HEK293 (cell line): ENCODE measurements around the gene CRTC2.

Experiments used
- GLIS2 ChIP-seq: fragments of 450-650 bp; formaldehyde crosslinking; IDR thresholded peaks from 2 replicates; pipeline ENCODE4 v1.5.1; 2016; ENCODE audit warnings: missing biosample characterization, missing genetic modification characterization
- KLF1 ChIP-seq: fragments of 450-650 bp; formaldehyde crosslinking; IDR thresholded peaks from 2 replicates; pipeline ENCODE4 v1.5.1; 2016; ENCODE audit warnings: missing biosample characterization, missing genetic modification characterization
- KLF17 ChIP-seq: fragments of 450-650 bp; formaldehyde crosslinking; IDR thresholded peaks from 2 replicates; pipeline ENCODE4 v1.5.1; 2016; ENCODE audit warnings: missing biosample characterization, missing genetic modification characterization
- KLF8 ChIP-seq: fragments of 450-650 bp; formaldehyde crosslinking; IDR thresholded peaks from 2 replicates; pipeline ENCODE4 v1.5.1; 2016; ENCODE audit warnings: missing biosample characterization, missing genetic modification characterization
- KLF9 ChIP-seq: fragments of 450-650 bp; formaldehyde crosslinking; IDR thresholded peaks from 2 replicates; pipeline ENCODE4 v1.5.1; 2016; ENCODE audit warnings: missing biosample characterization, missing genetic modification characterization, low read depth
- PATZ1 ChIP-seq: fragments of 450-650 bp; formaldehyde crosslinking; IDR thresholded peaks from 2 replicates; pipeline ENCODE4 v1.5.1; 2016; ENCODE audit warnings: missing biosample characterization, missing genetic modification characterization
- PBX3 ChIP-seq: sonication (generic); formaldehyde crosslinking; IDR thresholded peaks from 2 replicates; pipeline ENCODE4 v1.8.1; 2022; ENCODE audit warnings: mild to moderate bottlenecking, moderate library complexity, missing genetic modification reagents
- PRDM1 ChIP-seq: fragments of 450-650 bp; formaldehyde crosslinking; IDR thresholded peaks from 2 replicates; pipeline ENCODE4; 2016; ENCODE audit warnings: missing biosample characterization, missing genetic modification characterization
- PRDM10 ChIP-seq: fragments of 450-650 bp; formaldehyde crosslinking; IDR thresholded peaks from 2 replicates; pipeline ENCODE4 v1.5.1; 2016; ENCODE audit warnings: missing biosample characterization, missing genetic modification characterization
- ZBTB10 ChIP-seq: fragments of 450-650 bp; formaldehyde crosslinking; IDR thresholded peaks from 2 replicates; pipeline ENCODE4 v1.5.1; 2016; ENCODE audit warnings: missing biosample characterization, missing genetic modification characterization
- ZBTB11 ChIP-seq: fragments of 450-650 bp; formaldehyde crosslinking; conservative IDR thresholded peaks from 2 replicates; pipeline ENCODE4 v1.5.1; 2016; ENCODE audit warnings: low read depth, missing biosample characterization, missing genetic modification characterization
- ZBTB7A ChIP-seq: fragments of 450-650 bp; formaldehyde crosslinking; IDR thresholded peaks from 2 replicates; pipeline ENCODE4 v1.5.1; 2016; ENCODE audit warnings: low read depth, missing biosample characterization, missing genetic modification characterization
- ZNF146 ChIP-seq: fragments of 450-650 bp; formaldehyde crosslinking; IDR thresholded peaks from 2 replicates; pipeline ENCODE4 v1.5.1; 2016; ENCODE audit warnings: missing biosample characterization, missing genetic modification characterization
- ZNF2 ChIP-seq: fragments of 450-650 bp; formaldehyde crosslinking; IDR thresholded peaks from 2 replicates; pipeline ENCODE4 v1.5.1; 2016; ENCODE audit warnings: missing biosample characterization, missing genetic modification characterization
- ZNF302 ChIP-seq: fragments of 450-650 bp; formaldehyde crosslinking; IDR thresholded peaks from 2 replicates; pipeline ENCODE4 v1.5.1; 2016; ENCODE audit warnings: missing biosample characterization, missing genetic modification characterization, low read depth
- ZNF366 ChIP-seq: fragments of 450-650 bp; formaldehyde crosslinking; conservative IDR thresholded peaks from 2 replicates; pipeline ENCODE4 v1.5.1; 2016; ENCODE audit warnings: missing biosample characterization, missing genetic modification characterization
- ZNF398 ChIP-seq: fragments of 450-650 bp; formaldehyde crosslinking; IDR thresholded peaks from 2 replicates; pipeline ENCODE4 v1.5.1; 2017; ENCODE audit warnings: missing biosample characterization, missing genetic modification characterization
- ZNF423 ChIP-seq: fragments of 450-650 bp; formaldehyde crosslinking; IDR thresholded peaks from 2 replicates; pipeline ENCODE4 v1.5.1; 2016; ENCODE audit warnings: missing biosample characterization, missing genetic modification characterization
- ZNF521 ChIP-seq: fragments of 450-650 bp; formaldehyde crosslinking; IDR thresholded peaks from 2 replicates; pipeline ENCODE4 v1.5.1; 2017; ENCODE audit warnings: missing biosample characterization, mild to moderate bottlenecking, missing genetic modification characterization
- ZNF629 ChIP-seq: fragments of 450-650 bp; formaldehyde crosslinking; IDR thresholded peaks from 2 replicates; pipeline ENCODE4 v1.5.1; 2017; ENCODE audit warnings: missing biosample characterization, missing genetic modification characterization
- ZNF843 ChIP-seq: fragments of 450-650 bp; formaldehyde crosslinking; IDR thresholded peaks from 2 replicates; pipeline ENCODE4 v1.5.1; 2016; ENCODE audit warnings: missing biosample characterization, missing genetic modification characterization
- ZXDB ChIP-seq: fragments of 450-650 bp; formaldehyde crosslinking; IDR thresholded peaks from 2 replicates; pipeline ENCODE4 v1.5.1; 2016; ENCODE audit warnings: missing biosample characterization, missing genetic modification characterization

The CRTC2 gene

GRCh38 chr1:153945795-153946621 lies 12.4 kb downstream of the CRTC2 start (continued):
- TF ChIP-seq ZNF146 (tag by site-specific recombination) (0 out of 2 replicates have a peak, but pooled peaks have one; percentile 5), ZBTB7A (tag by site-specific recombination) (0 out of 2 replicates have a peak, but pooled peaks have one; percentile 65), KLF17 (tag by site-specific recombination) (peak; percentile 93), ZNF366 (0 out of 2 replicates have a peak, but pooled peaks have one; percentile 15), ZNF302 (no peak), PRDM10 (tag by site-specific recombination) (peak; percentile 91), ZNF398 (tag by site-specific recombination) (peak; percentile 69), PRDM1 (tag by site-specific recombination) (peak; percentile 77), ZNF423 (peak; percentile 98), GLIS2 (peak; percentile 98), ZBTB10 (tag by site-specific recombination) (peak; percentile 81), PATZ1 (tag by site-specific recombination) (peak; percentile 80), KLF9 (tag by site-specific recombination) (peak; percentile 55), KLF1 (tag by site-specific recombination) (peak; percentile 59), ZXDB (tag by site-specific recombination) (peak; percentile 38; the same call in 1 of the 2 replicates), ZNF629 (tag by site-specific recombination) (peak; percentile 62; the same call in 1 of the 2 replicates), ZNF2 (tag by site-specific recombination) (peak; percentile 40; the same call in 1 of the 2 replicates), KLF8 (peak; percentile 19; the same call in 1 of the 2 replicates), ZNF521 (tag by site-specific recombination) (no peak), ZBTB11 (tag by site-specific recombination) (peak; percentile 88), ZNF843 (tag by site-specific recombination) (0 out of 2 replicates have a peak, but pooled peaks have one; percentile 27), PBX3 (CRISPR knock-in tag) (no peak)
